ENCODE data around the gene CDK14.

The CDK14 gene

GRCh38 chr7:90972906-90973550 is 376.9 kb downstream of the CDK14 start:
- DNase-seq = no peak

DNA sequence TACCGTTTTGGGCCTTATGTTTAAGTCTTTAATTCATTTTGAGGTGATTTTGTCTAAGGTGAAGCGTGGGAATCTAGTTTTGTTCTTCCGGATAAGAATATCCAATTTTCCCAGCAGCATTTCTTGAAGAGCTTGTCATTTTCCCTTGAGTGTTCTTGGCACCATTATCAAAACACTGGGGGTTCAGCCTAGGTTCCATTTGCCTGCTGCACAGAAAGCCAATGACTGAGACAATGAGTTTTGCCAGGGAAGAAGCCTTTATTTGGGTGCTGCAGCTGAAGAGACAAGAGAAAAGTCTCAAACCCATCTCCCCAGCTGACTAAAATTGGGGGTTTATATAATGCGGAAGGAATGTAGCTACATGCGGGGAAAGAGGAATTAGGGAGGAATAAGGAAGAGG is 380.9 kb downstream of the CDK14 start:
- DNase-seq = no peak

DNA sequence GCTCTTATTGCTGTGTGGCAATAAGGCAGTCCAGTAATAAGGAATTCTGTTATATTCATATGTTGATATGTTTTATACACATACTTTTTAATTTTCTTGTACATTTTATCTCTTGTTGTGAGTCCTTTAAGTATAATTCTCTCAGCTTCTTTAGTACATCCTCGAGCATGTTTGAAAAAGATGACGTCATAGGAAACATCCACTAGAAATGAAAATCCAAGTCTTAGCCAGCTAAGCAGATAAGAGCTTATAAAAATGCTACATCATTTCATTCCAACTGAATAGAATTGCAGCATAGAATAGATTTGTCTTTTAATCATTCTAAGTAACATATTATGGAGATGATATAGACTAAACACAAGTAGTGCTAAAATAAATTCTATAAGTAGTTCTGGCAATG is 384.4 kb downstream of the CDK14 start:
- no peak for DNase-seq

DNA sequence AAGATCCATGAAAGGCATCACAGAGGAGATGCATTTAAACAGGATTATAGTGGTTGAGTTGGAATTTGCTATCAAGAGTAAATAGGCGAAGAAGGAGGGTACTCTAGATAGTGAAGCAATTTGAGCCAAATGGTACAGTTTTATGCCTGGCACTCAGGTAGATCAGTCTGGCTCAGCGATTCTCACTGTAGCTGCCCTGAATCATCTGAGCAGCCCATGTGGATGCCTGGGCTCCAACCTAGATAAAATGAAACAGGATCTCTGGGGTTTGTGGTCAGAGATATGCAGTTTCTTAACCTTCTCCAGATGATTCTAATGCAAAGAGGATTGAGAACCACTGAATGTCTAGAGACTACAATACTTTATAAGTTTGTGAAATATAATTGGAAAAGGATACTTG is 386.1 kb downstream of the CDK14 start:
- no peak for DNase-seq

- DNase-seq = no peak
Observed at GRCh38 chr7:90984692-90985091, 388.6 kb downstream of the CDK14 start.

DNA sequence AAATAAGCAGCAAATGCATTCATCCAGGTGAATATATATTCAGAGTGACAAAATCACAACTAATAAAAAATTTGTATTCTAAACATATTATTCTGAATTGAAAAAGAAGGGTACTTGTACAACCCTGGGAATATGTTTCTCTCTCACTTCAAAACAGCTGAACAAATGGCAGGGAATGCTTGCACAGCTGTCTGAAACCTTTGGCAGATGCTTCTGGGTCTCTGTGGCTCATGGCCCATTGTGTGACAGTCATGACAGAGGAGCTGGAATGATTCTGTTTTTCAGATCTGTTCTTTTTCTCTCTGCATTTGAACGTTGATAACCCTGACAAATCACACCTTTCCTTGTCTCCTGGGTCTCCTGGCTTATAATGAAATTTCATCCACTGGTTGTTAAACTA is 392.4 kb downstream of the CDK14 start:
- peak; percentile 55 for DNase-seq

DNA sequence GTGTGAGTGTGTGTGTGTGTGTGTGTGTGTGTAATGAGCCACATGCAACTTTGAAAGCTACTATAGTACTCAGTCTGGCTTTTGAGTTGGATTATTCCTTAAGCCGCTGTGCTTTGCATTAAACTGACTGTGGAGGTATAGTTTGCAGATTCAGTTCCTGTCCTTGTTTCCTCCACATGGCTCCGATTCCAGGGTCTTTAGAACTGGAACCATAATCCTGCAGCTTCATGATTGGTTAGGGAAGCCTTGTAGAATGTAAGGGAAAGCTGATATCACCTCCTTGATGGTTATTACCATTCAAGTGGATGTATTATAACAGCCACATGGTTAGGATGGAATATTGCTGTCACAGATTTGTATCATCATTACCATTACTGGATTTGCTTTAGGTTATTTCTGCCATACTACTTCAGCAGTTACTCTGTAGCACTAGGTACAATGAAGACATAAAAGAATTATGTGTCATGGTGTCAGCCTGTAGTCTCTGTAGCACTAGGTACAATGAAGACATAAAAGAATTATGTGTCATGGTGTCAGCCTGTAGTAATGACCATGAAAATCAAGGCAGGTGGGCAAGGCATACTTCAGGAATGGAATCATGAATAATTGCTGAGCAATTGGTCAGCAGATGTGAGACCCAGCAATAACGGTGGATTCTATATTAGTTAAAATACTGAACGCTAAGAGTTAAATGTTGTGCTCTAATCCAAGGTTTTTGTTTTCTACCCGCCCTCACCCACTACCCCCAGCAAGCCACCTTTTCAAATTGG is 393.1 kb downstream of the CDK14 start:
- no peak for DNase-seq

- DNase-seq = no peak
Observed at GRCh38 chr7:90994121-90994520, 398.0 kb downstream of the CDK14 start.

- no peak for DNase-seq
Observed at GRCh38 chr7:90994601-90995000, 398.5 kb downstream of the CDK14 start.

DNA sequence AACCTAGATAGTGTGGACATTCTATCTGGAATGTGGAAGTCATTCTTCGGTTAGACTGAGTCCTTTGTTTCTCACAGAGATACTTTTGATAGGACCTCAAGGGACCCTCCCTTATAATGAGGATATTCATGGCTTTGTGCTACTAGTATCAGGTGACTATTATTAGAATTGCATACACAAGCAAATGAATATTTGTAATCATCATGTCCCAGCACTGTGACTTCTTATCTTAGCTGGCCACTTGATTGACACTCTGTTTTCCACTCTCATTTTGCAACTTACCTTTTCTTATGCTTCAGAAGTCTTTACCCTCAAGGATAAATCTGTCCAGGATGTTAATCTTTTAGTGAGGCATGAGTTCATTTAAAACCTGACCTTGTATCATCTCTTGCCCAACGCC is 399.9 kb downstream of the CDK14 start:
- DNase-seq = no peak

DNA sequence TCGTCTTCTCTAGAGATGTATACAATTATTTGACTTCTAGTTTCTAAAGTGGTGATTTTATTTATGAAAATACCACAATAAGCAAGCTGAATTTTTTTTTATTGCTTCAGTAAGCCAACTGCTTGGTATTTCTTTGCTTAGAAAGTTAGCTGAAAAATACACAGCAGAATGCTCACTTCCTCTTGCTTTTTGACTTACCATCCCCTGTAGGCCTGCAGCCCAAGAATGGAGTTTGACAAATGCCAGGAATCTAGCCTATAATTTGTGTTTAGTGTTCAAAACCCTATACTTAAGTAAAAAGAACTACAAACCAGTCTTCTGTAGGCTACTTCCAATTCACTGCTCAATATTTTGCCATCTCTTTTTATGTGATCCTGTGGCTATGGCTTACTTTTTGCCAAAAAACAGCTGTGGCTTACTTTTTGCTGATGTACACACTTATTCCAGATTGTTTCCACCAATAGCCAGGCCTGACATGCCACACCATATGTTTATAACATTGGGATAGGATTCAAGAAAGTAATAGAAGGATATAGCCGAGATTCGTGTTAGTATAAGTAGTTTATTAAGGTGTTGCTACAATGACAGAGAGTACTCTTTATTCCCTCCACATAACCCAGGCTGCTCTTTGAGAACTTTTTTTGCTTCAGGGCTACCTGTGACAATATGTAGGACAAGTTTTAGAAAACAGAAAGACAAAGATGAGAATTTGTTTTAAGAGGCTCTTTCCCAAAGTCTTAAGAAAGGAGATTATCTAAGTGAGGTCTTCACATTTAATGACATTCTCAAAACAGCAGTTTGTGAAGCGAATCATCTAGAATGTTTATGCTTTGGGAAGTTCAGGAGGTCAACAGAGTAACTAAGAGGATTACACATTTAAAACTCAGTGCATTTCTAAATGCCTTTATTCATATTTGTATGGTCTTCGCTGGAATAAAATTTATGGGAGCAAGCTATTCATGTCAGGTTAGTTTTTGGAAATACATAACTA is 404.2 kb downstream of the CDK14 start:
- DNase-seq = no peak

DNA sequence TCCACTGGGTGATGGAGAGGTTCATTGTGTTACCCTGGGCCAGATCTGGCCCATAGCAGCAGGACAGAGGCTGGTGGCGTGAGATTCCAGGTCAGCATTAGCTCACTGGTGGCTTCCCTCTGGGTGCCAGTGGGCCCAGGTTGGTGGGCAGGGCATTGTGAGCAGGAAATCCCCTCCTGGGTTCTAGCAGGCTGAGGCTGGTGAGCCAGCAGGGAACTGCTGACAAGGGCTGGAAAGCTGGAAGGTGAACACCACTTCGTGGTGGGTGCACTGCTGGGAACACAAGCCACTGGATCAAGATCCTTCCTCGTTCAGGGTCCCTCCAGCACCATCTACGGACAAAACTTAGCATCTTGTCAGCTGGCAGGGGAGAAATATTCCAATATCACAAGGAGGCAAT is 408.9 kb downstream of the CDK14 start:
- no peak for DNase-seq

DNA sequence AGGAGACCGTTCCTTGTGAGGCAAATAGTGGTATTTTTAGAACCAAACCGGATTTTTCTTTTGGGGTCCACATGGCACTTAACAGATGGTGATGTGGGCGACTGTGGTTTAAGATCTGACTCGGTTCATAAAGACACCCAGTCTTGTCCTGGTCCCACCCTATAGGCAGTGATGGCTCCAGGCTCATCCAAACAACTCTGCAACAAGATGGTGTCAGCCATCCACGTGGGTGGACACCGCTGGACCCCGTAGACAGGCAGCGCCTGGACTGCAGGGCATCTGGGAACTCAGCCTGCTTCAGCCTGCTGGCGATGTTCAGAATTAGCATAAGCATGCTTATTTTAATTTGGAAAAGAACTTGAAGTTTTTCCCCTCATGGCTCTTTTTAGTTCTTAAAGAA is 409.7 kb downstream of the CDK14 start:
- no peak for DNase-seq

- DNase-seq = no peak
Observed at GRCh38 chr7:91007371-91007770, 411.2 kb downstream of the CDK14 start.

GRCh38 chr7:91013078-91013477 is 417.0 kb downstream of the CDK14 start:
- DNase-seq = no peak

DNA sequence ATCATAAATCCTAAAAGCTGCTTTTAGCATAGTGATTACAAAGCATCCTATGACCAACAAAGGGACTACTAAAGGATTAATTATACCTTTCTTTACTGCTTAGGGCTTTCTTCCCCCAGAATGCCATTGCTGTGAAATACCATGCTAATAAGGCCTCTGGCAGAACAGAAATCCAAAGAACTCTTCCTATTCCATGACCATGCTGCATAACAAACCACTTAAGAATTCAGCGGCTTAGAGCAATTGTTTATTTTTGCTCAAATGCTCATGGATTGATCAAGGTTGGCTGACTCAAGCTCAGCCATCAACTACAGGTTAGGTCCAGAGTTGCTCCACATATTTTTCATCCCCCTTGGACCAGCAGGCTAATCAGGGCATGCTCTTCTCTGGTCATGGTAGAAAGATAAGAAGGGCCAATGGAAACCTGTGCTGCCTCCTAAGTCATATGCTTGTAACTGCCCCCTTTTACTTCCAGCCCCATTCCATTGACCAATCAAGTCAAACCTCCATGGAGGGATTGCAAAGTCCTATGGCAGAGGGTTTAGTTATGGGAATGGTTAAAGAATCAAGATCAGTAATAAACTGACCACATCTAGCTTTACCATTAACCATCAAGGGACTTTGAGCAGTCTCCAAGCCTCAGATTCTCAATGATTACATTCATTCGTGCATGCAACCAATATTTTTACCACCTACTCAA is 423.7 kb downstream of the CDK14 start:
- DNase-seq = no peak

GRCh38 chr7:91020636-91021385 is 424.7 kb downstream of the CDK14 start:
- DNase-seq = no peak

DNA sequence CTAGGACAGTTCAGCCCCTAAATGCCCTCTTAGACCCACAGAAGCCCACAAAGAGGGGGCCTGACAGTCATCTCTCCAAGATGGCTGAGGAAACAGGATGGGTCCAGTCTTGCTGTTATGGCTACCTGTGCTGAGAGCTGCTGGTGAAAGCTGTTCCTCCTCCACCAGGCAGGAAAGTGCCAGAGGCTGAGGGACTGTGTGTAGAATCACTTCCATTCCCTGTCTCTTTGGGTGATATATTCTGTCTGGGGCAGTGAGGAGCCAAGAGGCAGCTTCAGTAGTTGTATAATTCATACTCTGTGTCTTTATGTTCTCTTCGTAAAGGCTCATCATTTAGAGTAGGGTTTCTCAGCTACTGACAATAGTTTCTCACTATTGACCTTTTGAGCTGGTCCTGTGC is 425.8 kb downstream of the CDK14 start:
- DNase-seq = no peak

- DNase-seq = no peak
Observed at GRCh38 chr7:91025906-91026390, 429.8 kb downstream of the CDK14 start.

- no peak for DNase-seq
Observed at GRCh38 chr7:91029688-91030087, 433.6 kb downstream of the CDK14 start.

DNA sequence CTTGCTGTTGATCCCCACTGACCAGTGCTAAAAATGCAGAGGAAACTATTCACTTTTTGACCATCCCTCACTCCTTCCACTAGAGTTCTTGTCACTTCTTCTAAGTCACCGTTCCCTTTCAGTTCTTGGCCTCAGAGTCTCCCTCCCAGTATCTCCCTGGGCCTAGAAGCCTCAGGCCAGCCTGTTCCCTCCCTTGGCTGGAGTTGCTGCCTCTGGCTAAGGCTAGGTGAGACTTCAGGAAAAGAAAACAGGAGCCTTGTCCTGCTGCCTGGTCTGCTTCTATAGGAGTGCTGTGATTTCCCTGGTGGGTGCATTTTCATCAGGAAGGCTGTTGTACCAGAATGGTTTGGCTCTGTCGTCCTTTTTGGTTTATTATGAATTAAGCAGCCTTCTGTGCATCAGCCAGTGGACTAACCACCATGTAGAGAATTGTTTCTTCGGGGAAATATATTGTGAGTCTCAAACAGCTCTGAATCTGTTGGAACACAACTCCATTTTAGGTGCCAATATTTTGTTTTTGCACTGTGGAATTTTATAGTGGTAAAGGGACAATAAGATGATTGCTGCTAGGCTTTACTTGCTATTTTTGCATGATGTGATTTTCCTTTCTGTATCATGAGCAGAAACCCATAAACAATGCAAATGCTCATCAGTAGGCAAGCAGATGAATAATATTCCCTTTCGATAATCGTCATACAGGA is 434.7 kb downstream of the CDK14 start:
- DNase-seq = no peak

Data from right forelimb (tissue), 1 donor.